ENCODE results near the gene ACD.

GRCh38 chr16:67647681-67648080 is 12.4 kb downstream of the ACD start:
- no peak for TF ChIP-seq POLR2A (IDR thresholded peaks at IDR 0.05)
- no peak for TF ChIP-seq POLR2AphosphoS5 (IDR thresholded peaks at IDR 0.05)
- TF ChIP-seq, protein P1, sequence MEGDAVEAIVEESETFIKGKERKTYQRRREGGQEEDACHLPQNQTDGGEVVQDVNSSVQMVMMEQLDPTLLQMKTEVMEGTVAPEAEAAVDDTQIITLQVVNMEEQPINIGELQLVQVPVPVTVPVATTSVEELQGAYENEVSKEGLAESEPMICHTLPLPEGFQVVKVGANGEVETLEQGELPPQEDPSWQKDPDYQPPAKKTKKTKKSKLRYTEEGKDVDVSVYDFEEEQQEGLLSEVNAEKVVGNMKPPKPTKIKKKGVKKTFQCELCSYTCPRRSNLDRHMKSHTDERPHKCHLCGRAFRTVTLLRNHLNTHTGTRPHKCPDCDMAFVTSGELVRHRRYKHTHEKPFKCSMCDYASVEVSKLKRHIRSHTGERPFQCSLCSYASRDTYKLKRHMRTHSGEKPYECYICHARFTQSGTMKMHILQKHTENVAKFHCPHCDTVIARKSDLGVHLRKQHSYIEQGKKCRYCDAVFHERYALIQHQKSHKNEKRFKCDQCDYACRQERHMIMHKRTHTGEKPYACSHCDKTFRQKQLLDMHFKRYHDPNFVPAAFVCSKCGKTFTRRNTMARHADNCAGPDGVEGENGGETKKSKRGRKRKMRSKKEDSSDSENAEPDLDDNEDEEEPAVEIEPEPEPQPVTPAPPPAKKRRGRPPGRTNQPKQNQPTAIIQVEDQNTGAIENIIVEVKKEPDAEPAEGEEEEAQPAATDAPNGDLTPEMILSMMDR (IDR thresholded peaks at IDR 0.05) = no peak
- TF ChIP-seq EP300 (IDR thresholded peaks at IDR 0.05) = no peak

Data from gastroesophageal sphincter (tissue), 3 donors.